RWPE1 (cell line): ENCODE measurements around the gene UFD1.

ENCODE experiments used
- CTCF ChIA-PET: fragments of 350-600 bp; sonication (Branson Sonifier 250); formaldehyde crosslinking; extraction: SDS; loops from one replicate; lab custom pipeline; 2021; lab: Yijun Ruan, JAX
- POLR2A ChIA-PET: fragments of 400-600 bp; formaldehyde crosslinking; extraction: SDS; loops from one replicate; lab custom pipeline; 2020; ENCODE audit warnings: antibody characterized with exemption; ENCODE audit not compliant: low non-redundant PET; lab: Yijun Ruan, JAX
- DNase-seq: peaks from one replicate; pipeline ENCODE4 v3.0.0; 2012; ENCODE audit warnings: low spot score
- H3K27ac ChIP-seq: fragments of 450-650 bp; 2 replicates; pipeline ENCODE4 v1.5.1; 2017
- CTCF ChIP-seq: fragments of 450-650 bp; conservative IDR thresholded peaks from 2 replicates; pipeline ENCODE4 v1.5.1; 2017; ENCODE audit warnings: low read depth, mild to moderate bottlenecking

UFD1 gene

GRCh38 chr22:19503869-19504268 is 24.9 kb upstream of the UFD1 start:
- no peak for TF ChIP-seq CTCF
- H3K27ac ChIP-seq: no peak overlapping the region
- ChIA-PET CTCF (no interaction called here), POLR2A (no interaction called here)
- no peak for DNase-seq

DNA sequence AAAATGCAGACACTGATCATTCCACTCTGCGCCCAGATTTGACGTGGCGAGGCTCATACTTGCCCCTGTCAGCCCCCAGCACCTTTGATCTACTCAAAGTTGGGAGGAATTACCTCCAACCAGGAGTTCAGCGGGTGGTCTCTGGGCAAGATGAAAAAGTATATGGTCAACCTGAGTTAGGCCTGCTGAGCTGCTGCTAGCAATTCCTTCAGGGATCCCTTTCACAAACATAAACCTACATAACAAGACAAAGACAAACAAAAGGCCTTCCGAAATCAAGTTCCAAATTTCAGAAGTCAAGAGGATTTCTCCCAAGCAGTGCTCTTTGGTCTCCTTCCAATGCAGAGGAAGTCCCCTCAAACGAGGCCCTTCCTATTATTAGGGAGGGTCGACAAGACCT is 24.4 kb upstream of the UFD1 start:
- no peak for TF ChIP-seq CTCF
- POLR2A ChIA-PET: no interaction called here
- CTCF ChIA-PET: no interaction called here
- no peak overlapping the region for H3K27ac ChIP-seq
- DNase-seq: no peak

- CTCF ChIA-PET: interaction anchor here (0.6 to 0.7 kb wide), 3 partner anchors 9 to 47 kb away, joined by 3 to 4 read pairs (median 4); no protein-coding TSS in a partner anchor
- POLR2A ChIA-PET: no interaction called here
- no peak for DNase-seq
- no peak overlapping the region for H3K27ac ChIP-seq
- no peak for TF ChIP-seq CTCF
Measured at GRCh38 chr22:19501897-19502447, 23.0 kb upstream of the UFD1 start.

DNA sequence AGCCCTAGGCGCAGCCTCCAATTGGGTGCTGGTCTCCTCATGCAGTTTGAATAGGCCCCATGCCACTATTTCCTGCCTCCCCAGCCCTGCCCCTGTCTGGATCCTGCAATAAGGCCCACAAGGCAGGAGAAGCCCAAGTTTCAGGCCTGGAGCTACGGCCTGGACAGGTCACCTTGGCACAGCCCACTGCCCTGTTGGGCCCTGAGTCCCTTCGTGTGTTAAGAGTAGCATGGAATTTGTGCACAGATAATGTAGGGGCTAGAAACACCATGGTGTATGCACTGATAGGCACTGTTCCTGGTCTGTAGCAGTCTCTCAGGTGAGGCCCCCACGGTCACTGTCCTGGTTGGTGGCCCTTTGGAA is 20.9 kb upstream of the UFD1 start:
- no peak for DNase-seq
- no peak for TF ChIP-seq CTCF
- CTCF ChIA-PET: no interaction called here
- H3K27ac ChIP-seq: no peak overlapping the region
- POLR2A ChIA-PET: no interaction called here

- ChIA-PET POLR2A (no interaction called here), CTCF (no interaction called here)
- no peak overlapping the region for H3K27ac ChIP-seq
- DNase-seq: no peak
- no peak for TF ChIP-seq CTCF
Measured at GRCh38 chr22:19499236-19499879, 20.4 kb upstream of the UFD1 start.

GRCh38 chr22:19498866-19499190 is 19.8 kb upstream of the UFD1 start:
- no peak overlapping the region for H3K27ac ChIP-seq
- POLR2A ChIA-PET: no interaction called here
- CTCF ChIA-PET: interaction anchor here (1.3 kb wide), 1 partner anchor 131 kb away, joined by 4 read pairs; no protein-coding TSS in a partner anchor
- DNase-seq: no peak
- TF ChIP-seq CTCF: no peak
